ENCODE measurements around the gene SV2C. TPM values are rescaled to one million over a fixed set of nuclear protein-coding genes. Genes with fewer than 3 reads are reported as not detected.

Gene SV2C
- total and polyA plus RNA-seq, 2 of the 13 experiments (the other 11 are each of a cell fraction or from before 2014, with no cell fraction given): not detected

- TF ChIP-seq NFAT5 (CRISPR knock-in tag; IDR thresholded peaks at IDR 0.05): no peak
- TF ChIP-seq HINFP (CRISPR knock-in tag; IDR thresholded peaks at IDR 0.05; ENCODE audit: low read depth): peak; percentile 41; the same call in 1 of the 2 replicates
- peak; percentile 88 for TF ChIP-seq RBFOX2 (IDR thresholded peaks at IDR 0.05; ENCODE audit: low read depth, low read length)
- no peak for TF ChIP-seq ZFP1 (CRISPR knock-in tag; IDR thresholded peaks at IDR 0.05)
- TF ChIP-seq PPARG (CRISPR knock-in tag; conservative IDR thresholded peaks at IDR 0.05): no peak
- peak; percentile 57 for TF ChIP-seq ETV6 (CRISPR knock-in tag; conservative IDR thresholded peaks at IDR 0.05)
- TF ChIP-seq ZNF326 (CRISPR knock-in tag; IDR thresholded peaks at IDR 0.05; ENCODE audit: borderline replicate concordance): no peak
- TF ChIP-seq SALL1 (CRISPR knock-in tag; IDR thresholded peaks at IDR 0.05): peak; percentile 94
- TF ChIP-seq RFX1 (IDR thresholded peaks at IDR 0.05): no peak
- no peak for TF ChIP-seq CREBL2 (CRISPR knock-in tag; IDR thresholded peaks at IDR 0.05; ENCODE audit: borderline replicate concordance)
- no peak for TF ChIP-seq ZNF7 (CRISPR knock-in tag; IDR thresholded peaks at IDR 0.05)
- TF ChIP-seq ZNF615 (CRISPR knock-in tag; IDR thresholded peaks at IDR 0.05; ENCODE audit: borderline replicate concordance): no peak
- TF ChIP-seq ZGPAT (CRISPR knock-in tag; IDR thresholded peaks at IDR 0.05): peak; percentile 89; the same call in 1 of the 2 replicates
- TF ChIP-seq POLR2A (IDR thresholded peaks at IDR 0.05; ENCODE audit: insufficient read depth in 1 of 2, low read depth in 2 of 2, low read length in 2 of 2): peak; percentile 61 to 71
- TF ChIP-seq ZBED4 (CRISPR knock-in tag; IDR thresholded peaks at IDR 0.05; ENCODE audit: borderline replicate concordance): no peak
- TF ChIP-seq RFXANK (CRISPR knock-in tag; IDR thresholded peaks at IDR 0.05): no peak
- TF ChIP-seq PHB2 (IDR thresholded peaks at IDR 0.05; ENCODE audit: partially characterized antibody): no peak
- peak; percentile 90 for TF ChIP-seq KMT2A (CRISPR knock-in tag; IDR thresholded peaks at IDR 0.05)
These were observed 319.9 kb downstream of the SV2C start, which contains the start of gene IQGAP2 (continued) for GRCh38 chr5:76402886-76403765.
